Measurements from ENCODE around the gene BBS5.
"Not testable (repeated sequence)": the region's sequence is repeated elsewhere in the genome, so short reads cannot be mapped to it uniquely, and the experiment has no call there.

BBS5 gene

DNA sequence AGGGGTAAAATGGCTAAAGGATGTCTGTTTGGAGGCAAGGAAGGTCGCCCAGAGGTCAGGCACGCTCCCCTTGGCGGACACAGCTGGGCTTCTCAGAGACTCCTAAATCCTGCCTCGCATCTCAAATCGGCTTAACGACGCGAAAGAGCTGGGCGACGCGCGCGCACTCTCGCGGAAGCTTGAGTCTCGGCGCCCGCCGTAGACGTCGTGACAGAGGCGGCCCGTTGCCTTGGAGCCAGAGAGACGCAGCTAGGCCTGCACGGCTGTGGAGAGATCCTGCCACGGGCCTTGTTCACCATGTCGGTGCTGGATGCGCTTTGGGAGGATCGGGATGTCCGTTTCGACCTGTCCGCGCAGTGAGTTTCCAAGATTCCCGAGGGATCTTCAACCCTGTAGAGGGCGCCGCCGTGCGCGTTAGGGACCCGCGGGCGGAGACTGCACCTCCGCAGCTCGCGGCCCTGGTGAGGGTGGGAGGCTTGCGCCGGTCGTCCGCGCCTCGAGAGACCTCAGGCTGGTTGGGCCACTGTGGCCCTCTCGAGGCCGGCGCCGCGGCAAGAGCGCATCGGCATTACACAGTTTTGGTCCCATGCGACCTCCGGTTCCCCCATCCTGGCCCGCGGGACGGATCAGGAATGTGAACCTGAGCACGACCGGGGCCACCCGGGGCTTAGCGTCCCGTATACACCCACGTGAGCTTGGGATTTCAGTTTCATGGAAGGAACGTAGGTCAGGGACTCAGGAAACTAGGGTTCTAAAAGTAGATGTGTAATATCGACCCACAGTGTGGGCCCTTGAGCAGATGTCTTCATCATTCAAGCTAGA is at the start of gene BBS5:
TSS of gene BBS5 (plus strand) at position 238 of the 822 bp plus-strand sequence. CDS start at position 298, 60 bp downstream.
- DNase-seq (ENCODE audit: low spot score) = peak; percentile 85

DNA sequence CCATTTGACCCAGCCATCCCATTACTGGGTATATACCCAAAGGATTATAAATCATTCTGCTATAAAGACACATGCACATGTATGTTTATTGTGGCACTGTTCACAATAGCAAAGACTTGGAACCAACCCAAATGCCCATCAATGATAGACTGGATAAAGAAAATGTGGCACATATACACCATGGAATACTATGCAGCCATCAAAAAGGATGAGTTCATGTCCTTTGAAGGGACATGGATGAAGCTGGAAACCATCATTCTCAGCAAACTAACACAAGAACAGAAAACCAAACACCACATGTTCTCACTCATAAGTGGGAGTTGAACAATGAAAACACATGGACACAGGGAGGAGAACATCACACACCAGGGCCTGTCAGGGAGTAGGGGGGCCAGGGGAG is 47.5 kb upstream of the BBS5 start:
- not testable (repeated sequence) for DNase-seq (ENCODE audit: low spot score)

GRCh38 chr2:169434236-169434635 is 45.1 kb upstream of the BBS5 start:
- not testable (repeated sequence) for DNase-seq (ENCODE audit: low spot score)

GRCh38 chr2:169438466-169439072 is 40.7 kb upstream of the BBS5 start:
- DNase-seq (ENCODE audit: low spot score) = no peak

DNA sequence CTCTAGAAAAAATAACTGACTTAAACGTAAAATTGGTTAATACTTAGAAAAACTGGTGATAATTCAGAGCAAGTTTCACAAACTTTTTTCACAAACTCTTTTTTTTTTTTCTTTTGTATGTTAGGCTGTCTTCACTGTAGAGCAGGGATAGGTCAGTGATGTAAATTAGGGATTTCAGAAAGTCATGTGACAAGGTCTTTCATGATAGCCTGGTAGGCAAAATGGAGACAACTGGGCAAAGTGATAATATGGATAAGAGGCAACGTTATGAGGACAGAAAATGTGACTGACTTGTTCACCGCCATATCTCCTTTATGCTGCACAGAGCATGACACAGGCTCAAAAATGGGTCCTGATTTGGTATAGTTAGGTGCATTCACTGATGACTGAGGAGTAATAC is 39.4 kb upstream of the BBS5 start:
- DNase-seq (ENCODE audit: low spot score) = no peak

- DNase-seq (ENCODE audit: low spot score) = no peak
Measured at GRCh38 chr2:169446452-169446851, 32.8 kb upstream of the BBS5 start.

- DNase-seq (ENCODE audit: low spot score) = no peak
Measured at GRCh38 chr2:169448316-169448715, 31.0 kb upstream of the BBS5 start.

DNA sequence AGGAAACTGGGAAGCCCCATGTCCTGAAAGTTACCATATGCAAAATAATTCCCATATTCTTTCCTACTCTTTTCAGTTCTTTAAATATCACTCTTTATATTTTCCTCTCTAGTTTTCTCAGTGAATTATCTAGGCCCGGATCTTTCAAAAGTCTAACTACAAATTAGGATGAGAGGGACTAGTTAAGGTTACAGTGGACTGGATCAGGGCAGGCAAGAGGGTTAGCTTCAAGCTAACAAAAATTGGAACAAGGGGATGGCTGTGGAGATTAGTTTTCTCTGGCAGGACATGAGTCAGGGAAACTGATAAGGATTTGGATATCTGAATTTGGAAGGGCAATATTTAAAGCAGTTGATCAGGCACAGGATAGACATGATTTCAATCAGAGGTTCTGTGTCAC is 30.4 kb upstream of the BBS5 start:
- DNase-seq (ENCODE audit: low spot score) = no peak

GRCh38 chr2:169452080-169452479 is 27.2 kb upstream of the BBS5 start:
- DNase-seq (ENCODE audit: low spot score) = peak; percentile 48

GRCh38 chr2:169453044-169453443 is 26.2 kb upstream of the BBS5 start:
- not testable (repeated sequence) for DNase-seq (ENCODE audit: low spot score)

DNA sequence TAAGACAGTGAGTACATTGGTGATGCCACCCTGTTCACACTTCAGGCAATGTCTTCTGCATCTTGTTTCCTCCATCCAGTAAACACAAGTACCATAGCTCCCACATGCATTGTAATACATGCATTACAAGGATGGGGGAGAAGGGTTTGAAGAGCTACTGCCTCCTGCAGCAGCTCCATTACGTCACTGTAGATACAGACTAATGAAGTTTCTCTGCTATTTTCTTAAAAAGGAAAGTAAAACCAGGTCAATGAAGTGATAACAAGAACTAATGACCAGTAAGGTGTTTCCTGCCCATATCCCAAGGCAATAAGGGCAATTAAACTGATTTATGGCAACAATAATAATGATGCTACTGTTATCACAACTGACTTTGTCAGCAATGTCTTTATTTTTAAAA is 18.2 kb upstream of the BBS5 start:
- DNase-seq (ENCODE audit: low spot score) = no peak

DNA sequence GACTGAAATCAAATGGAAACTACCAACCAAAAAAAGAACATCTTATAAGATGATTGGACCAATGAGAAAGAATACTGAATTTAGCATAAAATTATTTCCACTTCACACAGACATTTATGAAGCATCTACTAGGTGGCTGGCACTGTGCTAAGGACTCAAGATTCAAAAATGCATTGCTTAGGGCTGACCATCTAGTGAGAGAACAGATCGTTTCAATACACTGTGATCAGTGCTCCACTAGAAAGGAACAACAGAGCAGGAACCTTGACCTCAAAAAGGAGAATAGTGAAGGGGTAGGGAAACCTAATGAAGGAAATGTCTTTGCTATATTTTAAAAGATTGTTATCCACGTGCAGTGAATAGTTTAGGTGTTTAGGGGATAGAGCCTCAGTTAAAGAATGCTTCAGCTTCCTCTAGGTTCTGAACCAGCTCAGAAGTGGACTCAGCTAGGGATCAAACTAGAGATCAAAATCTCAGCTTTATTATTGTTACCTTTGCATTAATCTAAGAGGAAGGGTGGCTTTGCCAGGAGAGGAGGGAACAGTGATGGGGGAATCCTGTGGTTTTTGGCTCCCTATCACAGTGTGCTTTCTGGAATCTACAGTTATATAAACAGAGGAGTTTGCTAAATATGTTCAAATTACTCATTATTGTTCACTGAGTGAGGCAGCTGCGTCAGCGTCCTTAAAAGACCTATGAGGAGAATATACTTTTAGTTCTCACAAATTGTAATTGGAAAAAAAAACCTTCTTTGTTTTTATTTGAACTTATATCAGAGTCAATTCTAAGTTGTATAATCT is 16.2 kb upstream of the BBS5 start:
- DNase-seq (ENCODE audit: low spot score) = peak; percentile 46

DNA sequence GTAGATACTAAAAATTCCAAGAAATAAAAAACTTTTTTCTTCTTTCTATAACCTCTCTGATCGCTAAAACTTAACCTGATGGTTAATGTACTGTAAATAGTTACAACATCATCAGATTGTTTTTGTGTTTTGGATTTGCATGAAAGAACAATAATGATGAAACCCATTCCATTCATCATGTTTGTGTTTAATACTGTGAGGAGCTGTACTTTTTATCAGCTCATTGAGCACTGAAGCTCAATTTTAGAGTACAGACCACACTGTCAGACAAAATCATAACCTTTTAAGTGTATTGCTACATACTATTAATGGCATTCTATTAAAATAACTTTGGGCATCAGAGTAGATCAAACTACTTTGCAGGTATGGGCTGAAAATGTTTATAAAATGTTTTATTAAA is 14.8 kb upstream of the BBS5 start:
- DNase-seq (ENCODE audit: low spot score) = no peak

DNA sequence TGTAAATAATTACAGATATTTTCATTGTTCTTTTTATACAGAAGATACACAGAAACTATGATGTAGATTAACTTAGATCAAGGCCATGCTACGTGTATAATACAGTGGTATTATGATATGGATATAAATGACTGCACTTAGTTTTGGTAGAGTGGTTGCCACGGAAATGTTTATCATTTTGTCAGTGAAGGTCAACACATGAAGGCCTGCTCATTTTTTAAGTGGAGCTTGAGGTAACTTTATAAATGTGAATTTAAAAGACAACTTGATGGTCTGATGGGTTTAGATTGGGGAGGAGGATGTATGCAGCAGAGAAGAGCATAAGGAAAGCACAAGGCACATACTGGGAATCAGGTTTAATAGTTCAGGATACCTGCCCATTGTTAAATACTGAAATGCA is 14.4 kb upstream of the BBS5 start:
- no peak for DNase-seq (ENCODE audit: low spot score)

DNA sequence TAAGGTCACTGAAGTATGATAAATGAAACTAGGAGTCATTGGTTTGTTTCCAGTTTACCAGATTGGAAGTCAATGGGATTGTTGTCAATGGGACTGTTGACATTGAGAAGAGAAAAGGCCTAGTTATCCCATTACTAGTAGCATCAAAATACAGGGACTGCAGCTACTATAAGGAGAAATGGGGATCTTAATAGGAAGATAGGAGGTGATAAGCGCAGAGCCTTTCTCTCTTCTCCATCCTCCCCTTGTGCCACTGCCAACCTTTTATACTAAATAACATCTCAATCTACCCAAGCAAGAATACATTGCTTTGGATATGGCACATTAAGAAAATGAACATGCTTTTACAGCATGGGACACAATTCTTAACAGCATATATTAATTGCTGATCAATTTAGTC is 10.5 kb upstream of the BBS5 start:
- DNase-seq (ENCODE audit: low spot score) = no peak

GRCh38 chr2:169469952-169470572 is 9.2 kb upstream of the BBS5 start:
- no peak for DNase-seq (ENCODE audit: low spot score)

- DNase-seq (ENCODE audit: low spot score) = no peak
Measured at GRCh38 chr2:169472249-169472648, 7.0 kb upstream of the BBS5 start.

- no peak for DNase-seq (ENCODE audit: low spot score)
Measured at GRCh38 chr2:169476459-169476858, 2.8 kb upstream of the BBS5 start.

DNA sequence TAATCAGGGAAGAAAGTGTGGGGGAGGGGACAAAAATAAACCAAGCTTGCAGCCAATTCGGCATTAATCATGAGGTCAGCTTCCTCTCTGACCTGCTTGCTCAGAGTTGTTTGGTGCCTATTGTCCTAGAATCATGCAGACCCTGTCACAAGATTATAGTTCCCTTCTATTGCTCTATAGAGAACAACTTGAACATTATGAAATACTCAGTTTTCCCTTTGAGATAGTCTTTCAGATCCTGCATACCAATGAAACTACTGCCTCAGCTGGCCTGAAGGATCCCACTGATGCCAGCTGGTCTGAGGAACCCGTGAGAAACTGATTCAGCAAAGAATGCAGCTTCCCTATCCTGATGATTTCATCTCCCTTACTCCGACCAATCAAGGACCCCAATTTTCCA is 955 bp upstream of the BBS5 start:
- DNase-seq (ENCODE audit: low spot score) = no peak

GRCh38 chr2:169478745-169479256 is 493 bp upstream of the BBS5 start:
- no peak for DNase-seq (ENCODE audit: low spot score)

- peak; percentile 10 for DNase-seq (ENCODE audit: low spot score)
Measured at GRCh38 chr2:169480079-169480465, 778 bp downstream of the BBS5 start.

GRCh38 chr2:169485650-169486138 is 6.4 kb downstream of the BBS5 start:
- no peak for DNase-seq (ENCODE audit: low spot score)

Data from GM03348 (cell line).